ENCODE data around the gene CRB2.

CRB2 gene

GRCh38 chr9:123345567-123345955 lies 10.4 kb upstream of the CRB2 start:
- Histone ChIP-seq H3K27ac (ENCODE audit: low read depth, low read length) (peak overlapping the region; percentile 99), H3K4me2 (ENCODE audit: low read length) (peak overlapping the region; percentile 88)

GRCh38 chr9:123346026-123346425 lies 10.0 kb upstream of the CRB2 start:
- no peaks in the 10 kb centered on the region for H3K9me3 ChIP-seq (ENCODE audit: control insufficient read depth, insufficient read depth, low read length)
- H3K9me2 ChIP-seq (replicated peaks; ENCODE audit: control insufficient read depth, low read length) = no peaks in the 10 kb centered on the region
- TF ChIP-seq EZH2phosphoT487 (IDR thresholded peaks at IDR 0.05; ENCODE audit: borderline replicate concordance, low read length) = no peak
- no peak for TF ChIP-seq CTCF (IDR thresholded peaks at IDR 0.05; ENCODE audit: low read depth, low read length, poor library complexity, severe bottlenecking)
- peaks cover 45% of the 10 kb centered on the region for H3F3A ChIP-seq (ENCODE audit: control insufficient read depth, insufficient read depth)
- H3K36me3 ChIP-seq (ENCODE audit: control insufficient read depth, low read length) = no peaks in the 10 kb centered on the region
- H3K4me2 ChIP-seq (ENCODE audit: low read length) = peak overlapping the region; percentile 88
- H3K79me2 ChIP-seq (ENCODE audit: control insufficient read depth, low read length) = peaks cover 38% of the 10 kb centered on the region
- H3K4me1 ChIP-seq (ENCODE audit: control insufficient read depth, low read length) = peaks cover 89% of the 10 kb centered on the region
- no peaks in the 10 kb centered on the region for H4K20me1 ChIP-seq (ENCODE audit: control insufficient read depth, insufficient read depth, low read depth, low read length)
- peak overlapping the region; percentile 55 for H3K4me3 ChIP-seq (ENCODE audit: low read length)
- H3K27ac ChIP-seq (ENCODE audit: low read depth, low read length) = peak overlapping the region; percentile 99
- no peaks in the 10 kb centered on the region for H3K27me3 ChIP-seq (ENCODE audit: control insufficient read depth, low read length)

More at GRCh38 chr9:123345567-123345955, 10.4 kb upstream of the CRB2 start:
- Histone ChIP-seq H3K9me3 (ENCODE audit: control insufficient read depth, insufficient read depth, low read length) (no peaks in the 10 kb centered on the region), H4K20me1 (ENCODE audit: control insufficient read depth, insufficient read depth, low read depth, low read length) (no peaks in the 10 kb centered on the region), H3K9me2 (replicated peaks; ENCODE audit: control insufficient read depth, low read length) (no peaks in the 10 kb centered on the region), H3K4me3 (ENCODE audit: low read length) (peak overlapping the region; percentile 55), H3K4me1 (ENCODE audit: control insufficient read depth, low read length) (peaks cover 93% of the 10 kb centered on the region), H3F3A (ENCODE audit: control insufficient read depth, insufficient read depth) (peaks cover 45% of the 10 kb centered on the region), H3K27me3 (ENCODE audit: control insufficient read depth, low read length) (no peaks in the 10 kb centered on the region), H3K79me2 (ENCODE audit: control insufficient read depth, low read length) (peaks cover 39% of the 10 kb centered on the region), H3K36me3 (ENCODE audit: control insufficient read depth, low read length) (no peaks in the 10 kb centered on the region)
- TF ChIP-seq EZH2phosphoT487 (IDR thresholded peaks at IDR 0.05; ENCODE audit: borderline replicate concordance, low read length) = no peak
- TF ChIP-seq CTCF (IDR thresholded peaks at IDR 0.05; ENCODE audit: low read depth, low read length, poor library complexity, severe bottlenecking) = no peak

- Histone ChIP-seq H3K36me3 (ENCODE audit: control insufficient read depth, low read length) (no peaks in the 10 kb centered on the region), H3K9me3 (ENCODE audit: control insufficient read depth, insufficient read depth, low read length) (no peaks in the 10 kb centered on the region), H3K79me2 (ENCODE audit: control insufficient read depth, low read length) (peaks cover 32% of the 10 kb centered on the region), H3K4me2 (ENCODE audit: low read length) (peak overlapping the region; percentile 88), H3K4me1 (ENCODE audit: control insufficient read depth, low read length) (peaks cover 81% of the 10 kb centered on the region), H3F3A (ENCODE audit: control insufficient read depth, insufficient read depth) (peaks cover 45% of the 10 kb centered on the region), H3K27me3 (ENCODE audit: control insufficient read depth, low read length) (no peaks in the 10 kb centered on the region), H4K20me1 (ENCODE audit: control insufficient read depth, insufficient read depth, low read depth, low read length) (no peaks in the 10 kb centered on the region), H3K4me3 (ENCODE audit: low read length) (peak overlapping the region; percentile 55), H3K27ac (ENCODE audit: low read depth, low read length) (peak overlapping the region; percentile 99), H3K9me2 (replicated peaks; ENCODE audit: control insufficient read depth, low read length) (no peaks in the 10 kb centered on the region)
- TF ChIP-seq EZH2phosphoT487 (IDR thresholded peaks at IDR 0.05; ENCODE audit: borderline replicate concordance, low read length) (no peak), CTCF (IDR thresholded peaks at IDR 0.05; ENCODE audit: low read depth, low read length, poor library complexity, severe bottlenecking) (no peak)
Observed at GRCh38 chr9:123346826-123347225, 9.2 kb upstream of the CRB2 start.
